ENCODE measurements around the gene MYL11.

Gene MYL11

DNA sequence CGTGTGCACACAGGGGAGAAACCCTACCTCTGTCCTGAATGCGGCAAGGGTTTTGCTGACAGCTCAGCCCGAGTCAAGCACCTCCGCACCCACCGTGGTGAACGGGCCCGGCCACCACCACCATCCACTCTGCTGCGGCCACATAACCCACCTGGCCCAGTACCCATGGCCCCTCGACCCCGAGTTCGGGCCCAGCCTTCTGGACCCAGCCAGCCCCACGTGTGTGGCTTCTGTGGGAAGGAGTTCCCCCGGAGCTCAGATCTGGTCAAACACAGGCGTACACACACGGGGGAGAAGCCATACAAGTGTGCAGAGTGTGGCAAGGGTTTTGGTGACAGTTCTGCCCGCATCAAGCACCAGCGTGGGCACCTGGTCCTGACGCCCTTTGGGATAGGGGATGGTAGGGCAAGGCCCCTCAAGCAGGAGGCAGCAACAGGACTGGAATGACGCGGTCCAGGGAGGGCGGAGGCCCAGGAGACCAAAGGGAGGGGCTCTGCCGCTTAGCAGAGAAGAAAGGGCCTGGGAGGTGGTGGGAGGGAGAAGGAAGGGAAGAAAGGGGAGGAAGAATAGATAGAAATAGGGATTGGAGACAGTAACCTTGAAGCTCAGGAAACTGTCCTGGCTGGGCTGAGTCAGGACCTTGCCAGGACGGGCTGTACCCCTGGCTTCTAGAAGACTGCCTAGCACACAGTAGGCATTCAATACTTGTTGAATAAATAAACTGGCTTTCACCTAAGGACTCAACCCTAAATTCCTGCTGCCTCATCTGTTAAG, 24.2 kb downstream of the MYL11 start:
- Histone ChIP-seq H3K36me3 (ENCODE audit: insufficient read depth, low read length) (peaks cover 7% of the 10 kb centered on the region; the same call in 1 of the 2 replicates), H3K4me3 (no peak overlapping the region), H3K27ac (no peak overlapping the region), H3K9ac (ENCODE audit: insufficient read length) (no peak overlapping the region), H3K9me3 (ENCODE audit: low read depth, low read length) (no peaks in the 10 kb centered on the region)
- TF ChIP-seq FOXP2 (optimal IDR thresholded peaks at IDR 0.05; ENCODE audit: control extremely low read depth, extremely low read length, insufficient read depth) = no peak
- TF ChIP-seq EZH2 (IDR thresholded peaks at IDR 0.05) = no peak
- no peak for TF ChIP-seq POLR2AphosphoS5 (IDR thresholded peaks at IDR 0.05; ENCODE audit: borderline replicate concordance, low read depth, low read length)
- DNase-seq (ENCODE audit: low read depth, low spot score) = no peak

DNA sequence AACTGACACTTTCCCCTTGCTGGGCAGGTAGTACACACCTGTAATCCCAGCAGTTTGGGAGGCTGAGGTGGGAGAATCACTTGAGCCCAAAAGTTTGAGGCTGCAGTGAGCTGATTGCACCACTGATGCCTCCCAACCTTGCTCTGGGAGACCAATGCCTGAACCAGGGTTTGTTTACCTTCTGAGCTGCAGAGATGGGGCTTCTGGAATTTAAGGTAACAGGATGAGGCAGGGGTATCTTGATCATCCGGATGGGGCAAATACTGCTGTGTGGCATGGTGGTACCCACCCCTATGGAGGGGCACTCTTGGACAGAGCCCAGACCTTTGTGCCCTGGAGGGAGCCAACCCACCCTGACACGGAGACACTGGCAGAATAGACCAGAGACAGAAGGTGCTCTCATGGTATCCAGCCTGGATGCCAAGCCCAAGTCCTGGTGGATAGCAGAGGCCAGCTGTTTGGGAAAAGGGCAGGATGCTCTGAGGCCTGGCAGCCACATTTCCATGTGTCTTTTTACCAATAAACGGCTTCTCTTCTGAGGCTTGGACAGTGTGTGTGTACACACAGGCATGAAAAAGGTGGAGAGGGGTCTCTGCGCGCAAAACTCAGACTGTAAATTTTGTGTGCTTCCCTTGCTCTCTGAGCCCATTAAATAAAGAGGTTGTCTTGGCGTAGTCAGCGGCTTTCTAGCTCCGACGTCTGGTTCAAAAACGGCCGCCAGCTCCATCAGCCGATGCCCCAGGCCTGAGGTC, 25.0 kb downstream of the MYL11 start:
- Histone ChIP-seq H3K9ac (ENCODE audit: insufficient read length) (peak overlapping the region; percentile 95), H3K36me3 (ENCODE audit: insufficient read depth, low read length) (peaks cover 7% of the 10 kb centered on the region; the same call in 1 of the 2 replicates), H3K27ac (peak overlapping the region; percentile 94; the same call in 1 of the 2 replicates), H3K4me3 (peak overlapping the region; percentile 93), H3K9me3 (ENCODE audit: low read depth, low read length) (no peaks in the 10 kb centered on the region)
- DNase-seq (ENCODE audit: low read depth, low spot score) = no peak
- no peak for TF ChIP-seq FOXP2 (optimal IDR thresholded peaks at IDR 0.05; ENCODE audit: control extremely low read depth, extremely low read length, insufficient read depth)
- TF ChIP-seq POLR2AphosphoS5 (IDR thresholded peaks at IDR 0.05; ENCODE audit: borderline replicate concordance, low read depth, low read length) = no peak; the same call in 1 of the 2 replicates
- no peak for TF ChIP-seq EZH2 (IDR thresholded peaks at IDR 0.05)

- no peak overlapping the region for H3K4me3 ChIP-seq
- no peak overlapping the region for H3K9ac ChIP-seq (ENCODE audit: insufficient read length)
- no peaks in the 10 kb centered on the region for H3K9me3 ChIP-seq (ENCODE audit: low read depth, low read length)
- H3K36me3 ChIP-seq (ENCODE audit: insufficient read depth, low read length) = peaks cover 7% of the 10 kb centered on the region; the same call in 1 of the 2 replicates
- no peak for DNase-seq (ENCODE audit: low read depth, low spot score)
- H3K27ac ChIP-seq = no peak overlapping the region
- TF ChIP-seq FOXP2 (optimal IDR thresholded peaks at IDR 0.05; ENCODE audit: control extremely low read depth, extremely low read length, insufficient read depth) (no peak), POLR2AphosphoS5 (IDR thresholded peaks at IDR 0.05; ENCODE audit: borderline replicate concordance, low read depth, low read length) (no peak), EZH2 (IDR thresholded peaks at IDR 0.05) (no peak)
These were observed 27.3 kb downstream of the MYL11 start for GRCh38 chr16:30401768-30402425.

- H3K36me3 ChIP-seq (ENCODE audit: insufficient read depth, low read length) = no peaks in the 10 kb centered on the region; the same call in 1 of the 2 replicates
- peak overlapping the region; percentile 90 for H3K4me3 ChIP-seq
- H3K9ac ChIP-seq (ENCODE audit: insufficient read length) = no peak overlapping the region
- TF ChIP-seq POLR2AphosphoS5 (IDR thresholded peaks at IDR 0.05; ENCODE audit: borderline replicate concordance, low read depth, low read length) (no peak), FOXP2 (optimal IDR thresholded peaks at IDR 0.05; ENCODE audit: control extremely low read depth, extremely low read length, insufficient read depth) (no peak), EZH2 (IDR thresholded peaks at IDR 0.05) (no peak)
- DNase-seq (ENCODE audit: low read depth, low spot score) = no peak
- H3K9me3 ChIP-seq (ENCODE audit: low read depth, low read length) = no peaks in the 10 kb centered on the region
- H3K27ac ChIP-seq = no peak overlapping the region
These were observed 32.1 kb downstream of the MYL11 start for GRCh38 chr16:30406795-30407101.

DNA sequence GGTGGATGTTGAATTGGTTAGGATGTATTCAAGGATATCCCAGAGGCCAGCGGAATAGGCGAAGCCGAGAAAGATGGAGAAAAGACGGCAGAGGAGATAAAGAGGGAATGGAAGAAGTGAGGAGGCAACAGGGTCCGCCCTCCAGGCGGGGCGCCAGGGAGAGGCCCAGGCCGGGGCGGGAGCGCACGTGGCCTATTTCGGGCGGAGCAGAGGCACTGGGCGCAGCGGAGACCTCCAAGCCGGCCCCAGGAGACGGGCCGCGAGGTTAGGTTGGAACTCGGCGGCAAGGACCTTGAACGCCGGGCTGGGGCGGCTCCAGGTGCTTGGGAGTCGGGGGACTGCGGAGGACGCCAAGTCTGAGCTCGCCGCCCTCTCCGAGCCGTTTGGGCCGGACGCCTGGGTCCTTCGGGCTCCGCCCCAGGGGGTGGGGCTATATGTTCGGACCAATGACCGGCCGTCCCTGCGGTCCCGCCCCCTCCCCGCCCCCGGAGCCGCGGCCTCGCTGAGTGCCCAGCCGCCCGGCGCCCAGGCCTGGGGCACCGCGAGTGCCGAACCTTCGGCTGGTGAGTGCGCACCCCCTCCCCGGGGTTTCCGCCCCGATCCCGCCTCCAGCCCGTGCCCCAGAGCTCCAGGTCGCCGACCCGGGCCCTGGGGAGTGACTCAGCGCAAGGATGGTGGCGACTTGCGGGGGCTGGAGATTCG, 32.7 kb downstream of the MYL11 start, which contains the start of gene ZNF771:
Gene ZNF771, plus strand, starts transcription at position 505 of the 702 bp plus-strand sequence. CDS start 448 bp downstream, outside the sequence.
- no peak for DNase-seq (ENCODE audit: low read depth, low spot score)
- peak within 1 kb of the TSS; percentile 90 for H3K4me3 ChIP-seq
- TF ChIP-seq FOXP2 (optimal IDR thresholded peaks at IDR 0.05; ENCODE audit: control extremely low read depth, extremely low read length, insufficient read depth) (no peak), POLR2AphosphoS5 (IDR thresholded peaks at IDR 0.05; ENCODE audit: borderline replicate concordance, low read depth, low read length) (peak; percentile 81), EZH2 (IDR thresholded peaks at IDR 0.05) (no peak)
- peak within 1 kb of the TSS; percentile 73 for H3K9ac ChIP-seq (ENCODE audit: insufficient read length)
- H3K9me3 ChIP-seq (ENCODE audit: low read depth, low read length) = no peaks in the 10 kb centered on the region
- no peak within 1 kb of the TSS for H3K27ac ChIP-seq
- no peaks in the 10 kb centered on the region; the same call in 1 of the 2 replicates for H3K36me3 ChIP-seq (ENCODE audit: insufficient read depth, low read length)

DNA sequence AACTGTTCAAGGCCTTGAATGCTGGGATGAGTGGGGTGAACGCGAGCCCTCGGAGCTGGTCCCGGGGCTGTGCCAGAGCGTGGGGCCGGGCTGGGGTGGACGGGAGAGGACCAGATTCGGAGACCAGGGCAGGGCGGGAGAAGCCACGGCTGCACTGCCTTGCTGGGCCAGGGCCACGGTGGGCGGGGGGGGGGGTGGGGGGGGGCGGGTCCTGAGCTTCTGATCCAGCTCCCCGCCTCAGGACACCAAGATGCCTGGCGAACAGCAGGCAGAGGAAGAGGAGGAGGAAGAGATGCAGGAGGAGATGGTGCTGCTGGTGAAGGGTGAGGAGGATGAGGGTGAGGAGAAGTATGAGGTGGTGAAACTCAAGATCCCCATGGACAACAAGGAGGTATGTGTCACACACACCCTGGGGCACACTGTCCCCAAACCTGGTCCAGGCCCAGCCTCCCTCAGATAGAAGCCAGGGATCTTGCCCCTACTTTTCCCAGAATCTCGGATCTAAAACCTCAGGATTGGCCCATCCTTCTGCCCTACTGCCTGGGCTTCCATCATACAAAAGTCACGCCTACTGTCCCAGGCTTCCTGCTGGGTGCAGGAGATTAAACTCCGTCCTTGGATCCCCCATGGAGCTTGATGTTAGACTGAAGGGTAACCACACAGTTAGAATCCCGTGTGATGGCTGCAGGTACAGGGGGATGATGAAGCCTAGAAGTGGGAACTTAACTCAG, 33.4 kb downstream of the MYL11 start:
- Histone ChIP-seq H3K4me3 (peak overlapping the region; percentile 90), H3K9me3 (ENCODE audit: low read depth, low read length) (no peaks in the 10 kb centered on the region), H3K27ac (no peak overlapping the region), H3K9ac (ENCODE audit: insufficient read length) (peak overlapping the region; percentile 73), H3K36me3 (ENCODE audit: insufficient read depth, low read length) (peaks cover 3% of the 10 kb centered on the region)
- TF ChIP-seq POLR2AphosphoS5 (IDR thresholded peaks at IDR 0.05; ENCODE audit: borderline replicate concordance, low read depth, low read length) (no peak), FOXP2 (optimal IDR thresholded peaks at IDR 0.05; ENCODE audit: control extremely low read depth, extremely low read length, insufficient read depth) (no peak), EZH2 (IDR thresholded peaks at IDR 0.05) (no peak)
- DNase-seq (ENCODE audit: low read depth, low spot score) = no peak

Data from SK-N-MC (cell line).